Loucy (cell line): ENCODE measurements around the gene MIGA2.
A peak's percentile ranks its signal among the peaks of the same experiment; 100 is the strongest.

Experiments used
- H2AFZ ChIP-seq: fragments of 200-600 bp; sonication (generic); 2 replicates; pipeline ENCODE4 v1.6.0; 2016; ENCODE audit warnings: antibody characterized with exemption, mild to moderate bottlenecking, low read length, moderate library complexity
- H3F3A ChIP-seq: fragments of 200-600 bp; 2 replicates; pipeline ENCODE4 v1.6.0; 2016; ENCODE audit warnings: antibody characterized with exemption, low read depth, mild to moderate bottlenecking
- H3K27me3 ChIP-seq: fragments of 200-600 bp; sonication (generic); 2 replicates; pipeline ENCODE4 v1.6.1; 2014; ENCODE audit warnings: low read length, mild to moderate bottlenecking; ENCODE audit not compliant: insufficient read depth, poor library complexity, severe bottlenecking
- H3K36me3 ChIP-seq: fragments of 200-600 bp; sonication (generic); 2 replicates; pipeline ENCODE4 v1.6.1; 2016; ENCODE audit warnings: low read length; ENCODE audit not compliant: insufficient read depth
- H3K4me1 ChIP-seq: fragments of 200-600 bp; sonication (generic); 2 replicates; pipeline ENCODE4 v1.5.1; 2014; ENCODE audit warnings: low read length, mild to moderate bottlenecking; ENCODE audit not compliant: insufficient read depth, poor library complexity, severe bottlenecking
- H3K4me2 ChIP-seq: fragments of 200-600 bp; sonication (generic); 2 replicates; pipeline ENCODE4 v1.6.0; 2014; ENCODE audit warnings: antibody characterized with exemption, low read length, low read depth, mild to moderate bottlenecking; ENCODE audit not compliant: poor library complexity, severe bottlenecking
- H3K4me3 ChIP-seq: fragments of 200-600 bp; sonication (generic); 2 replicates; pipeline ENCODE4 v1.5.1; 2014; ENCODE audit warnings: low read length, mild to moderate bottlenecking, mixed read lengths; ENCODE audit not compliant: poor library complexity, severe bottlenecking
- H3K79me2 ChIP-seq: fragments of 200-600 bp; sonication (generic); 2 replicates; pipeline ENCODE4 v1.6.1; 2014; ENCODE audit warnings: low read length; ENCODE audit not compliant: insufficient read depth
- H3K9ac ChIP-seq: fragments of 200-600 bp; sonication (generic); 2 replicates; pipeline ENCODE4 v1.6.0; 2014; ENCODE audit warnings: mild to moderate bottlenecking, low read depth, low read length, moderate library complexity; ENCODE audit not compliant: poor library complexity, severe bottlenecking
- H3K9me2 ChIP-seq: fragments of 200-600 bp; sonication (generic); replicated peaks from 2 replicates; pipeline ENCODE4 v1.6.1; 2016; ENCODE audit warnings: low read depth, low read length, mixed read lengths
- H3K9me3 ChIP-seq: fragments of 200-600 bp; sonication (generic); 2 replicates; pipeline ENCODE4 v1.6.1; 2014; ENCODE audit warnings: mild to moderate bottlenecking, antibody characterized with exemption, low read length, low read depth; ENCODE audit not compliant: insufficient read depth
- H4K20me1 ChIP-seq: fragments of 200-600 bp; sonication (generic); 2 replicates; pipeline ENCODE4 v1.6.0; 2014; ENCODE audit warnings: antibody characterized with exemption, low read length, mild to moderate bottlenecking; ENCODE audit not compliant: insufficient read depth, poor library complexity, severe bottlenecking
- EZH2phosphoT487 ChIP-seq: fragments of 200-600 bp; IDR thresholded peaks from 2 replicates; pipeline ENCODE4 v1.6.1; 2018; ENCODE audit warnings: antibody characterized with exemption, mild to moderate bottlenecking, moderate library complexity, borderline replicate concordance
- TF ChIP-seq, protein P1 (sequence below): fragments of 200-600 bp; sonication (generic); conservative IDR thresholded peaks from 2 replicates; pipeline ENCODE4 v1.5.1; 2014; ENCODE audit warnings: mild to moderate bottlenecking, antibody characterized with exemption, low read length

MIGA2 gene

DNA sequence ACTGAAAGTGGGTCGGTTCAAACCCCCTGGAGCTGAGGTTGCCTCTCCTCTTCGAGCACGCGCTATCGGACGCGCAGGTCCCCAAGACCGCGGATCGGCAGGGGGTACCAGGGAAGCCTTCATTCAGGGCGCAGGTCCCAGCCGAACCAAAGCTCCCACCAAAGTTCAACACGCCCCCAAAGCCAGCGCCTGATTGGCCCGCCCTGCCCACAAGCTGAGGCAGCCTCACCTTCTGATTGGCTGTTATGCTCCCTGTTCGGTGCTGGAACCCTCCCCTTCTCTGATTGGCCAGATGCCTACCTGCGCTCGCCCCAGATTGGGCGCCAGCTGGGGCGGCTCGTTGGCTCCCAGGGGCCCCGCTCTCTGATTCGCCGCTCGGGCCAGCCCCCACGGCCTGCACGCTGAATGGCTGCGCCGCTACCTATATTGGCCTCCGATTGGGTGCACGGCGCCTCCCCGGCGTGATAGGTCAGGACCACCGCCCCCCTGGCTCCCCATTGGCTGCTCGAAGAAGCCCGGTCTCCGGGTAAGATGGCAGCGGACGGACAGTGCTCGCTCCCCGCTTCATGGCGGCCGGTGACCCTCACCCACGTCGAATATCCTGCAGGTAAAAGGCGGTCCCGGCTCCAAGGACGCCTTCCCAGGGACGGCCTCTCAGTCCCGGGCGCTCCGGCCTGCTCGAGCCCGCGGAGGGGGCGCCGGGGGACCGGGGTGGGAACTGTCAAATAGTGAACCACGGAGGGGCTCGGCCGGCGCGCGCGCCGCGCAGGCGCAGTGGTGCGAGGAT lies 44.4 kb downstream of the MIGA2 start, which contains the start of gene DOLPP1:
Gene DOLPP1, plus strand, starts transcription at position 511 of the 787 bp plus-strand sequence. Its CDS starts 21 bp downstream, at position 532.
- Histone ChIP-seq H2AFZ (peak within 1 kb of the TSS; percentile 90; the same call in 1 of the 2 replicates), H3K4me1 (peaks cover 10% of the 10 kb centered on the region)

DNA sequence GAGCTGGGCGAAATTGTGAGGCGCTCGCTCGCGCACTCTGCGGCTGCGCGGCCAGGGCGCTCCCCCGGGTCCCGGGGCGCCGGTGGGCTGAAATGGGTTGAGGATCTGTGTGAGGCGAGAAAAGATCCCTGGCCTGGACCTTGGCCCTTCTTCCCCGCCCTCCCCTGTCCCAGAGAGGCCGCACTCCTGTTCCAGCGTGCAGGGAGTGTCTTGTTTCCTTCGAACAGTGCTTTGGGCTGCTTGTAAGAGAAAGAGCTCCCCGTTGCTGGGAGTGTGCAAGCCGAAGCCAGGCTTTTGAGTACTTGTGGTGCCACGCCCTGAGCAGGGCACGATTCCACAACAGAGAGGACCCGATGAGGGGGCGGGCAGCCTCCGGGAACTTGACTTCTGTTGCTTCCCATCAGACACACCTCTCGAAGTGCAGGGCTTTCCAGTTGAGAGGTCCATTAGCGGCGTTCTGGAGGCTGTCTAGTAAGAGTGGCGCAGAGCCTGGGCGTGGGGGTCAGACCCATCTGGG lies 45.0 kb downstream of the MIGA2 start:
- Histone ChIP-seq H3K27me3 (no peaks in the 10 kb centered on the region), H4K20me1 (peaks cover 9% of the 10 kb centered on the region), H3K9ac (peak overlapping the region; percentile 84), H2AFZ (peak overlapping the region; percentile 90; the same call in 1 of the 2 replicates), H3F3A (no peaks in the 10 kb centered on the region), H3K79me2 (peaks cover 35% of the 10 kb centered on the region), H3K9me3 (no peaks in the 10 kb centered on the region), H3K36me3 (peaks cover 12% of the 10 kb centered on the region; the same call in 1 of the 2 replicates), H3K4me3 (peak overlapping the region; percentile 86), H3K4me2 (peak overlapping the region; percentile 96), H3K9me2 (no peaks in the 10 kb centered on the region), H3K4me1 (peaks cover 10% of the 10 kb centered on the region)
- no peak for TF ChIP-seq EZH2phosphoT487
- TF ChIP-seq, protein P1, sequence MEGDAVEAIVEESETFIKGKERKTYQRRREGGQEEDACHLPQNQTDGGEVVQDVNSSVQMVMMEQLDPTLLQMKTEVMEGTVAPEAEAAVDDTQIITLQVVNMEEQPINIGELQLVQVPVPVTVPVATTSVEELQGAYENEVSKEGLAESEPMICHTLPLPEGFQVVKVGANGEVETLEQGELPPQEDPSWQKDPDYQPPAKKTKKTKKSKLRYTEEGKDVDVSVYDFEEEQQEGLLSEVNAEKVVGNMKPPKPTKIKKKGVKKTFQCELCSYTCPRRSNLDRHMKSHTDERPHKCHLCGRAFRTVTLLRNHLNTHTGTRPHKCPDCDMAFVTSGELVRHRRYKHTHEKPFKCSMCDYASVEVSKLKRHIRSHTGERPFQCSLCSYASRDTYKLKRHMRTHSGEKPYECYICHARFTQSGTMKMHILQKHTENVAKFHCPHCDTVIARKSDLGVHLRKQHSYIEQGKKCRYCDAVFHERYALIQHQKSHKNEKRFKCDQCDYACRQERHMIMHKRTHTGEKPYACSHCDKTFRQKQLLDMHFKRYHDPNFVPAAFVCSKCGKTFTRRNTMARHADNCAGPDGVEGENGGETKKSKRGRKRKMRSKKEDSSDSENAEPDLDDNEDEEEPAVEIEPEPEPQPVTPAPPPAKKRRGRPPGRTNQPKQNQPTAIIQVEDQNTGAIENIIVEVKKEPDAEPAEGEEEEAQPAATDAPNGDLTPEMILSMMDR: no peak

More for the DNA sequence above, 44.4 kb downstream of the MIGA2 start, which contains the start of gene DOLPP1:
- Histone ChIP-seq H3K27me3 (no peaks in the 10 kb centered on the region), H4K20me1 (peaks cover 9% of the 10 kb centered on the region), H3K9me2 (no peaks in the 10 kb centered on the region), H3K79me2 (peaks cover 35% of the 10 kb centered on the region), H3K9me3 (no peaks in the 10 kb centered on the region), H3K9ac (peak within 1 kb of the TSS; percentile 84), H3K4me3 (peak within 1 kb of the TSS; percentile 86), H3K4me2 (peak within 1 kb of the TSS; percentile 96), H3K36me3 (peaks cover 6% of the 10 kb centered on the region; the same call in 1 of the 2 replicates), H3F3A (no peaks in the 10 kb centered on the region)
- no peak for TF ChIP-seq EZH2phosphoT487
- TF ChIP-seq, protein P1: no peak

DNA sequence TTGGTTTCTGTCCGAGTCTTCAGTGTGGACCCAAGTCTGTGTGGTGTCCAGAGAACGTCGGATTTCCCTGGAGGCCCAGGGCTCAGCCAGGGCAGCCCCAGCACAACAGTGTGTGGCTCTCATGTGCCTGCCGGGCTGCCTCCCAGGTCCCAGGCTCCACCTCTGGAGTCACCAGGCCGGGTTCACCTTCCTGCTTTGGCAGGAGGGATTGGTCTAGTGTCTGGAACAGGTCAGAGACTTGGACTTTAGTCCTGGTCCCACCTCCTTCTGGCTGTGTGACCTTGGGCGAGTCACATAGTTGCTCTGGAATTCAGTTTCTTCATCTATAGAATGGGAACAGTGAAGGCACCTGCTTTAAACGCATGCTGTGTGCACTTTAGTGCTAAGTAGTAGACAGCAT lies 47.7 kb downstream of the MIGA2 start:
- peaks cover 12% of the 10 kb centered on the region; the same call in 1 of the 2 replicates for H3K36me3 ChIP-seq
- H3K4me1 ChIP-seq: peaks cover 10% of the 10 kb centered on the region

More for the DNA sequence above, 47.7 kb downstream of the MIGA2 start:
- H3K9ac ChIP-seq: no peak overlapping the region
- peaks cover 9% of the 10 kb centered on the region for H4K20me1 ChIP-seq
- no peaks in the 10 kb centered on the region for H3K9me2 ChIP-seq
- H3K27me3 ChIP-seq: no peaks in the 10 kb centered on the region
- no peak for TF ChIP-seq EZH2phosphoT487
- TF ChIP-seq, protein P1: no peak
- H3K4me3 ChIP-seq: no peak overlapping the region
- H3K79me2 ChIP-seq: peaks cover 35% of the 10 kb centered on the region
- H3F3A ChIP-seq: no peaks in the 10 kb centered on the region
- no peak overlapping the region for H2AFZ ChIP-seq
- no peak overlapping the region for H3K4me2 ChIP-seq
- H3K9me3 ChIP-seq: no peaks in the 10 kb centered on the region
